ENCODE data around the gene SSR3.

SSR3 gene

GRCh38 chr3:156558389-156558788 is 3.5 kb upstream of the SSR3 start:
- TF ChIP-seq CTCF (IDR thresholded peaks at IDR 0.05; ENCODE audit: low read length) (no peak), EZH2 (IDR thresholded peaks at IDR 0.05; ENCODE audit: borderline replicate concordance, low read length) (no peak)
- no peak overlapping the region for H3K4me2 ChIP-seq (ENCODE audit: low read length)
- H3K79me2 ChIP-seq (ENCODE audit: insufficient read depth, low read length) = peaks cover 14% of the 10 kb centered on the region

GRCh38 chr3:156554515-156554841 is 439 bp downstream of the SSR3 start:
- Histone ChIP-seq H2AFZ (ENCODE audit: low read length) (no peak overlapping the region), H3K9me3 (ENCODE audit: low read length) (no peaks in the 10 kb centered on the region), H3F3A (ENCODE audit: insufficient read depth, low read length) (no peaks in the 10 kb centered on the region), H3K9ac (ENCODE audit: low read length) (peak overlapping the region; percentile 70), H3K27me3 (ENCODE audit: insufficient read depth, low read length) (no peaks in the 10 kb centered on the region), H3K4me1 (ENCODE audit: insufficient read depth, low read length, severe bottlenecking) (peaks cover 21% of the 10 kb centered on the region), H3K4me2 (ENCODE audit: low read length) (peak overlapping the region; percentile 87), H3K79me2 (ENCODE audit: insufficient read depth, low read length) (peaks cover 32% of the 10 kb centered on the region), H3K36me3 (ENCODE audit: insufficient read depth, low read length) (peaks cover 37% of the 10 kb centered on the region), H3K27ac (ENCODE audit: low read depth, low read length, poor library complexity, severe bottlenecking) (no peak overlapping the region), H3K4me3 (ENCODE audit: low read depth, low read length, poor library complexity, severe bottlenecking) (peak overlapping the region; percentile 74), H4K20me1 (ENCODE audit: insufficient read depth, low read length) (no peaks in the 10 kb centered on the region), H3K9me2 (ENCODE audit: low read depth, low read length) (no peaks in the 10 kb centered on the region)
- TF ChIP-seq EZH2 (IDR thresholded peaks at IDR 0.05; ENCODE audit: borderline replicate concordance, low read length) = no peak
- no peak for TF ChIP-seq CTCF (IDR thresholded peaks at IDR 0.05; ENCODE audit: low read length)

More at GRCh38 chr3:156558389-156558788, 3.5 kb upstream of the SSR3 start:
- no peaks in the 10 kb centered on the region for H3F3A ChIP-seq (ENCODE audit: insufficient read depth, low read length)
- no peaks in the 10 kb centered on the region for H3K27me3 ChIP-seq (ENCODE audit: insufficient read depth, low read length)
- no peak overlapping the region for H2AFZ ChIP-seq (ENCODE audit: low read length)
- no peaks in the 10 kb centered on the region for H3K9me3 ChIP-seq (ENCODE audit: low read length)
- H3K36me3 ChIP-seq (ENCODE audit: insufficient read depth, low read length) = no peaks in the 10 kb centered on the region
- H3K9ac ChIP-seq (ENCODE audit: low read length) = no peak overlapping the region
- H3K4me1 ChIP-seq (ENCODE audit: insufficient read depth, low read length, severe bottlenecking) = peaks cover 15% of the 10 kb centered on the region
- H3K9me2 ChIP-seq (ENCODE audit: low read depth, low read length) = no peaks in the 10 kb centered on the region
- no peak overlapping the region for H3K27ac ChIP-seq (ENCODE audit: low read depth, low read length, poor library complexity, severe bottlenecking)
- no peak overlapping the region for H3K4me3 ChIP-seq (ENCODE audit: low read depth, low read length, poor library complexity, severe bottlenecking)
- no peaks in the 10 kb centered on the region for H4K20me1 ChIP-seq (ENCODE audit: insufficient read depth, low read length)

GRCh38 chr3:156553705-156554356 is 1.1 kb downstream of the SSR3 start:
- H3K27ac ChIP-seq (ENCODE audit: low read depth, low read length, poor library complexity, severe bottlenecking) = no peak overlapping the region
- peaks cover 43% of the 10 kb centered on the region for H3K36me3 ChIP-seq (ENCODE audit: insufficient read depth, low read length)
- H3F3A ChIP-seq (ENCODE audit: insufficient read depth, low read length) = no peaks in the 10 kb centered on the region

More at GRCh38 chr3:156553705-156554356, 1.1 kb downstream of the SSR3 start:
- no peaks in the 10 kb centered on the region for H3K9me3 ChIP-seq (ENCODE audit: low read length)
- H3K27me3 ChIP-seq (ENCODE audit: insufficient read depth, low read length) = no peaks in the 10 kb centered on the region
- H3K9me2 ChIP-seq (ENCODE audit: low read depth, low read length) = no peaks in the 10 kb centered on the region
- peak overlapping the region; percentile 87 for H3K4me2 ChIP-seq (ENCODE audit: low read length)
- H3K9ac ChIP-seq (ENCODE audit: low read length) = peak overlapping the region; percentile 70
- TF ChIP-seq EZH2 (IDR thresholded peaks at IDR 0.05; ENCODE audit: borderline replicate concordance, low read length) (no peak), CTCF (IDR thresholded peaks at IDR 0.05; ENCODE audit: low read length) (no peak)
- peaks cover 21% of the 10 kb centered on the region for H3K4me1 ChIP-seq (ENCODE audit: insufficient read depth, low read length, severe bottlenecking)
- H3K79me2 ChIP-seq (ENCODE audit: insufficient read depth, low read length) = peaks cover 32% of the 10 kb centered on the region
- H4K20me1 ChIP-seq (ENCODE audit: insufficient read depth, low read length) = no peaks in the 10 kb centered on the region
- H2AFZ ChIP-seq (ENCODE audit: low read length) = no peak overlapping the region
- H3K4me3 ChIP-seq (ENCODE audit: low read depth, low read length, poor library complexity, severe bottlenecking) = peak overlapping the region; percentile 74
